GOT3 (cell line): ENCODE data around the gene NTMT1.

ENCODE experiments used
- DNase-seq: peaks from one replicate; lab custom pipeline; 2025; ENCODE audit warnings: mixed read lengths; lab: John Stamatoyannopoulos, UW

The NTMT1 gene

DNA sequence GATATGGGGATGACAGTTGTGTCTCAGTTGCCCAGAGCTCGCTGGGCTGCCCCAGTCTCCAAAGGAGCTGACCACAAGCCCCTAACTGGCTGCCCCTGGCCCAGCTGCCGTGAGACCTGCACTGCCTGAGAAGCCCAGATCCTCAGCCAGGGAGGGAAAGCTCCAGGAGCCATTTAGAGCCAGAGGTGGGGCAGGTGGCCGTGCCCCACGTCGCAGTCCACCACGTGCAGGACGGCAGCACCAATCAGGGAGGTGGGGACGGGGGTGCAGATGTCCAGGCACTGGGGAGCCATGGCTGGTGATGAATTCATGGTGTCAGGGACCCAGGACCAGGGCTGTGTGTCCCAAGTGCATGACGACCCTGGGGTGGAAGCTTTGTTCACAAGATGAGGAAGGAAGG lies 52.9 kb downstream of the NTMT1 start:
- no peak for DNase-seq

DNA sequence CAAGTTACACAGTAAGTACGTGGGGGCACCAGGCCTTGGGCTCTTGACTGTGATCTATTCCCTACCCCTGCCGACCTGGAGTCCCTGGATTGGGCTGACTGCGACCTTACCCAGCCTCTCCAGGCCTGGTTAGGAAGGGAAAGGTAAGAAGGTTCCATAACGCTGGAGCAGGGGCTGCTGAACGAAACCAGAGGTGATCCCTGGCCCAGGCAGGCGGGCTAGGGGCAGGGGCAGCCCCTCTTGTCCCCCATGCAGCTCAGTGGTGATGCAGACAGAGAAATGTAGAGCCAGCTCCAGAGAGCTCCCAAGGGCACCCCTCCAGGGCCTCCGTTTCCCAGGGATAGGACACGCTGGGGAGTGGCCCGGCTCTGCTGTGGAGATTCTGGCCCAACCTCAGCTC lies 53.6 kb downstream of the NTMT1 start:
- DNase-seq: no peak

DNA sequence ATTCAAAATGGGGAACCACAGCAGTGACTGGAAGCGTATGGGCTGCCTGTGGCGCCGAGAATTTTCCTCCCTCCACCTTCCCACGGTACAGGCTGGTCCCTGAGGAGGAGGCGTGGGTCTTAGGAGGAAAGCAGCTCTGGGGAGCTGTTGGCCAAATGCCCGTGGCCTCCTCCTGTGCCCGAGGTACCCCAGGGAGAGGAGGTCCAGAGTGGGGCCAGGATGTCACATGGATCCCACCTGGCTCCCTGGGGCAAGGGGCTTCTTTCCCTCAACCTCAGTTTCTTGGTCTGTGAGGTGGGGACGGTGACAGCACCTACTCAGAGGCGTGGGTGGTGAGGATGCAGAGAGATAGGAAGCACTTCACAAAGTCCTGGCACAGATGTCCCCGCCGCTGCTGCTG lies 56.0 kb downstream of the NTMT1 start:
- DNase-seq: no peak

DNA sequence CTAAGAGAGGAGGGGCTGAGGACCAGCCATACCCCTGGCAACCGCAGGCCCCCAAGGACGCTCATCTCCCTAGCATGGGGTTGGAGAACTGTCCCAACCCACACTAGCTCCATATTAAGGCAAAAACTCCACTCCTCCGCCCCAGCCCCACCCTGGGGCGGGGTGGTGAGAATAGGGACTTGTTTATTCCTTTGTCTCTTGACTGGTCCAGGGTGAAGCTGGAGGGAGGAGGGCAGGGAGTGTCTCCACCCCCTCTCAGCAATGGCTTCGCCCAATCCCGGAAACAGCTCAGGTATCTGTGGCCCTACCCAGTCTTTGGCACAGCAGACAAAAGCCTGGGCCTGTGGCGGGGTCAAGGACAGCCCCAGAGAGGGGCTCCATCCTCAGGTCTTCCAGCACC lies 56.4 kb downstream of the NTMT1 start:
- DNase-seq: no peak

DNA sequence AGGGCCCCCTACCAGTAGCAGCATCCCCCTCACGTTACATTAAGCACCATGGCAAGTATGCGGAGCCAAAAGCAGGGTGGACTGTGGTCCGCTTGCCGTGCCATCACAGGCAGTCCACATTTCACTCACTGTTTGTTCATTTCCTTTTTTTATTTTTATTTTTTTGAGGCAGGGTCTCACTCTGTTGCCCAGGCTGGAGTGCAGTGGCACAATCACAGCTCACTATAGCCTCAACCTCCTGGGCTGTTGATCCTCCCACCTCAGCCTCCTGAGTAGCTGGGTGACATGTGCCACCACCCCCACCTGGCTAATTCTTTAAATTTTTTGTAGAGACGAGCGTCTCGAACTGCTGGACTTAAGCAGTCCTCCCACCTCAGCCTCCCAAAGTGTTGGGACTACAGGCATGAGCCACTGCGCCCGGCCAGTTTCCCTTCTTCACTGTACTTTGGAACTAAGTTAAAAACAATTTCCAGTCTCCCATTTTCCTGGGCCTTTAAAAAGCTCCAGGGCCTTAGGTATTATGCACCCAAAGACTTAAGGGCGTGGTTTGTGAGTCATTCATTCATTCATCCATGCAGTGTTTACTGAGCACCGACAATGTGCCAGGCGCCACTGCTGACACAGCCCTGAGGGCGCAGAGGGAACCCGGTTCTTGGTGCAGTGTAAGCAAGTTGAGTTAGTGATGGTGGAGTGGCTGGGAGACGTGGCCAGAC lies 59.4 kb downstream of the NTMT1 start:
- DNase-seq: no peak
